Transverse colon (tissue), 4 donors: Measurements from ENCODE around the gene INTS3.

Experiments used
- EP300 ChIP-seq: sonication (generic); formaldehyde crosslinking; IDR thresholded peaks from one replicate; pipeline ENCODE4 v1.6.1; 2017; ENCODE audit warnings: antibody characterized with exemption, low read depth
- POLR2A ChIP-seq: fragments of 450-650 bp; IDR thresholded peaks from one replicate; pipeline ENCODE4 v1.6.1; 2016; ENCODE audit warnings: antibody characterized with exemption, mild to moderate bottlenecking, moderate library complexity
- POLR2AphosphoS5 ChIP-seq, 3 donors: sonication (generic); formaldehyde crosslinking; IDR thresholded peaks; one replicate each; pipeline ENCODE4 v1.6.1; 2016; ENCODE audit warnings: antibody characterized with exemption in 3 of 3
- TF ChIP-seq, protein P1 (sequence below), 5 experiments: fragments of 200-600 bp in 3 of 5; fragments of 450-650 bp in 2 of 5; sonication (generic) in 3 of 5; IDR thresholded peaks; 1 replicate in 2 of 5; 2 replicates in 3 of 5; pipeline ENCODE4 v1.5.1; 2016 to 2017; ENCODE audit warnings: antibody characterized with exemption in 5 of 5, inconsistent platforms in 3 of 5, mild to moderate bottlenecking in 2 of 5, moderate library complexity in 1 of 5

DNA sequence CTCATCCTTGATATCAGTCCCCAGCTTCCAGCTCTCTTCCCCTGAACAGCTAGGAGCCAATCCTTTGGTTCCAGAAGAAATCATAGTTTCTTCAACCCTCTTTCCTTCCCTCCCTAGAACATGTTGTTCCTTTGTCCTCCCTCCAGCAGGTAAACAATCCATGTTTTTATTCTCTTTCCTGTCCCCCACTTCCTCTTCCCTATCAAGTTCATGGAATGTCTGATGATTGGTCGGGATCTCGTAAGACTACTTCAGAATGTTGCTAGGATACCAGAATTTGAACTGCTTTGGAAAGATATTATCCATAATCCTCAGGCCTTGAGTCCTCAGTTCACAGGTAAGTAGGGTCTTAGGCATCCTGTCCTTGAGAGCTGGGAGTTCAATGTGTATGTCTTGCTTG lies 24.2 kb downstream of the INTS3 start:
- TF ChIP-seq, protein P1, sequence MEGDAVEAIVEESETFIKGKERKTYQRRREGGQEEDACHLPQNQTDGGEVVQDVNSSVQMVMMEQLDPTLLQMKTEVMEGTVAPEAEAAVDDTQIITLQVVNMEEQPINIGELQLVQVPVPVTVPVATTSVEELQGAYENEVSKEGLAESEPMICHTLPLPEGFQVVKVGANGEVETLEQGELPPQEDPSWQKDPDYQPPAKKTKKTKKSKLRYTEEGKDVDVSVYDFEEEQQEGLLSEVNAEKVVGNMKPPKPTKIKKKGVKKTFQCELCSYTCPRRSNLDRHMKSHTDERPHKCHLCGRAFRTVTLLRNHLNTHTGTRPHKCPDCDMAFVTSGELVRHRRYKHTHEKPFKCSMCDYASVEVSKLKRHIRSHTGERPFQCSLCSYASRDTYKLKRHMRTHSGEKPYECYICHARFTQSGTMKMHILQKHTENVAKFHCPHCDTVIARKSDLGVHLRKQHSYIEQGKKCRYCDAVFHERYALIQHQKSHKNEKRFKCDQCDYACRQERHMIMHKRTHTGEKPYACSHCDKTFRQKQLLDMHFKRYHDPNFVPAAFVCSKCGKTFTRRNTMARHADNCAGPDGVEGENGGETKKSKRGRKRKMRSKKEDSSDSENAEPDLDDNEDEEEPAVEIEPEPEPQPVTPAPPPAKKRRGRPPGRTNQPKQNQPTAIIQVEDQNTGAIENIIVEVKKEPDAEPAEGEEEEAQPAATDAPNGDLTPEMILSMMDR (IDR thresholded peaks at IDR 0.05), result no peak
- no peak for TF ChIP-seq EP300
- TF ChIP-seq POLR2AphosphoS5 (IDR thresholded peaks at IDR 0.05), result no peak
- TF ChIP-seq POLR2A, result no peak
